Neural crest cell (in vitro differentiated cells): Measurements from ENCODE around the gene LIPI. TPM values are rescaled to one million over a fixed set of nuclear protein-coding genes. Genes with fewer than 3 reads are reported as not detected.
A peak's percentile ranks its signal among the peaks of the same experiment; 100 is the strongest.
"Not testable (repeated sequence)": the region's sequence is repeated elsewhere in the genome, so short reads cannot be mapped to it uniquely, and the experiment has no call there.

Experiments
- DNase-seq: peaks from one replicate; pipeline ENCODE4 v3.0.0; 2021; ENCODE audit warnings: low read depth, mixed read lengths, low spot score
- H3K27ac Mint-ChIP-seq: one replicate; pipeline ENCODE4 v1.8.0; 2021; ENCODE audit warnings: mild to moderate bottlenecking, mixed read lengths; ENCODE audit not compliant: unreplicated experiment
- H3K27me3 Mint-ChIP-seq: 2 replicates; pipeline ENCODE4 v1.8.0; 2021; ENCODE audit warnings: low read depth, mild to moderate bottlenecking, mixed read lengths
- H3K36me3 Mint-ChIP-seq: 2 replicates; pipeline ENCODE4 v1.8.0; 2021; ENCODE audit warnings: low read depth, mild to moderate bottlenecking, mixed read lengths
- H3K4me1 Mint-ChIP-seq: 2 replicates; pipeline ENCODE4 v1.8.0; 2021; ENCODE audit warnings: mixed read lengths
- H3K4me3 Mint-ChIP-seq: one replicate; pipeline ENCODE4 v1.8.0; 2021; ENCODE audit warnings: mild to moderate bottlenecking, mixed read lengths
- H3K9me3 Mint-ChIP-seq: 2 replicates; pipeline ENCODE4 v1.8.0; 2021; ENCODE audit warnings: mixed read lengths
- total RNA-seq: library from RNA; stranded (reverse); gene quantifications from 2 replicates; pipeline ENCODE4 v1.2.1, GENCODE V29; 2021
- TF ChIP-seq, protein P1 (sequence below): fragments of 200-600 bp; sonication (generic); conservative IDR thresholded peaks from 2 replicates; pipeline ENCODE4 v1.5.0; 2021; ENCODE audit warnings: antibody characterized with exemption, mild to moderate bottlenecking

Gene LIPI
- total RNA-seq, 1 donor from 2014 or later: not detected

DNA sequence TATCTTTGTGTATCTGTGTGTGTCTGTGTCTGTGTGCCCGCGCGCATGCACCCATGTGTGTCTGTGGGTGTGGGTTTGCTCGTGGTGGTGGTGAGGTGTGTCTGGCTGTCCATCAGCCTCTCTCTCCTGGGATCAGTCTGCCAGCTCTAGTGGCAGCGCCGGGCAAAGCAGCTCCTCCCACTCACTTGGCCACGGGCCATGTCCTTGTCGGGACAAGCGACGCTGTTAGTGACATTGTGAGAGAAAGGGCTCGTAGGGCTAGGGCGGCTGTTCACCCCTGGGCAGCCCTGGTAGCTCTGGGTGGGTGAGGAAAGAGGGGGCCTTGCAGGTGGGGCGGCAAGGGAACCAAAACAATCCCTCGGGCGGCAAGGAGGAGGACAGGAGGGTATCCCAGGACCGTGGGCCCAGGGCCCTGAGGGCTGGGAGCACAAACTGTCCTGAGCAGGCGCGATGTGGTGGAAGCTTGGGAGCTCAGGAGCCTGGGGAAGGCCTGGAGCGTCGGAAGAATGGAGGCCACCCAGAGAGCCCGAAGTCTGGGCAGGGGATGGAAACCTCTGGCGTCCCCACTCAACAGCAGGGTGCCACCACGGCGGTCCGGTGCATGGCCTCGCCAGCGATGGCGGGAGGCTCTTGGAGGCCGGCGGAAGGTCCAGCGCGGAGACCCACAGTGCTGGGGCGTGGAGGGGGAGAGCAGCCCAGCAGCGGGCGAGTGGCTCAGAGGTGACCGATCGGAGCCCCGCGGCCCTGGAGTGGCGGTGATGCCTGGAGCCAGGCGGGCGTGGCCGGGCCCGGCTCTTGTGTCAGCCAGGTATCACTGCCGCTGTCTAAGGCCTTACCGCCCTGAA lies 140.5 kb downstream of the LIPI start:
- Mint-ChIP-seq H3K9me3 (no peaks in the 10 kb centered on the region), H3K36me3 (peaks cover 9% of the 10 kb centered on the region), H3K27me3 (no peaks in the 10 kb centered on the region), H3K4me1 (no peaks in the 10 kb centered on the region), H3K27ac (no peak overlapping the region), H3K4me3 (no peak overlapping the region)
- no peak for DNase-seq
- TF ChIP-seq, protein P1, sequence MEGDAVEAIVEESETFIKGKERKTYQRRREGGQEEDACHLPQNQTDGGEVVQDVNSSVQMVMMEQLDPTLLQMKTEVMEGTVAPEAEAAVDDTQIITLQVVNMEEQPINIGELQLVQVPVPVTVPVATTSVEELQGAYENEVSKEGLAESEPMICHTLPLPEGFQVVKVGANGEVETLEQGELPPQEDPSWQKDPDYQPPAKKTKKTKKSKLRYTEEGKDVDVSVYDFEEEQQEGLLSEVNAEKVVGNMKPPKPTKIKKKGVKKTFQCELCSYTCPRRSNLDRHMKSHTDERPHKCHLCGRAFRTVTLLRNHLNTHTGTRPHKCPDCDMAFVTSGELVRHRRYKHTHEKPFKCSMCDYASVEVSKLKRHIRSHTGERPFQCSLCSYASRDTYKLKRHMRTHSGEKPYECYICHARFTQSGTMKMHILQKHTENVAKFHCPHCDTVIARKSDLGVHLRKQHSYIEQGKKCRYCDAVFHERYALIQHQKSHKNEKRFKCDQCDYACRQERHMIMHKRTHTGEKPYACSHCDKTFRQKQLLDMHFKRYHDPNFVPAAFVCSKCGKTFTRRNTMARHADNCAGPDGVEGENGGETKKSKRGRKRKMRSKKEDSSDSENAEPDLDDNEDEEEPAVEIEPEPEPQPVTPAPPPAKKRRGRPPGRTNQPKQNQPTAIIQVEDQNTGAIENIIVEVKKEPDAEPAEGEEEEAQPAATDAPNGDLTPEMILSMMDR: no peak

DNA sequence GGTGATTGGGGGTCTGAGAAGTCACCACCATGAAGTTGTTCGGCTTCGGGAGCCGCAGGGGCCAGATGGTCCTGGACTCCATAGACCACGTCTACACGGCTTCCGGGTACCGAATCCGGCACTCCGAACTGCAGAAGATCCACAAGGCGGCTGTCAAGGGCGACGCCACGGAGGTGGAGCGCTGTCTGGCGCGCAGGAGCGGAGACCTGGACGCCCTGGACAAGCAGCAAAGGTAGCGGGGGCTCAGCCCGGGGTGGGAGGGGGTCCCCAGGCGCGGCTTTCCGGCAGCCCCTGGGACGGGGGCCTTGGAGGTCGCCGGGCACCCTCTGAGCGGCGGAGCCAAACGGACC lies 146.5 kb downstream of the LIPI start:
- Mint-ChIP-seq H3K27me3 (no peaks in the 10 kb centered on the region), H3K36me3 (no peaks in the 10 kb centered on the region), H3K9me3 (no peaks in the 10 kb centered on the region), H3K4me1 (no peaks in the 10 kb centered on the region), H3K27ac (no peak overlapping the region), H3K4me3 (no peak overlapping the region)
- TF ChIP-seq, protein P1: no peak
- no peak for DNase-seq

DNA sequence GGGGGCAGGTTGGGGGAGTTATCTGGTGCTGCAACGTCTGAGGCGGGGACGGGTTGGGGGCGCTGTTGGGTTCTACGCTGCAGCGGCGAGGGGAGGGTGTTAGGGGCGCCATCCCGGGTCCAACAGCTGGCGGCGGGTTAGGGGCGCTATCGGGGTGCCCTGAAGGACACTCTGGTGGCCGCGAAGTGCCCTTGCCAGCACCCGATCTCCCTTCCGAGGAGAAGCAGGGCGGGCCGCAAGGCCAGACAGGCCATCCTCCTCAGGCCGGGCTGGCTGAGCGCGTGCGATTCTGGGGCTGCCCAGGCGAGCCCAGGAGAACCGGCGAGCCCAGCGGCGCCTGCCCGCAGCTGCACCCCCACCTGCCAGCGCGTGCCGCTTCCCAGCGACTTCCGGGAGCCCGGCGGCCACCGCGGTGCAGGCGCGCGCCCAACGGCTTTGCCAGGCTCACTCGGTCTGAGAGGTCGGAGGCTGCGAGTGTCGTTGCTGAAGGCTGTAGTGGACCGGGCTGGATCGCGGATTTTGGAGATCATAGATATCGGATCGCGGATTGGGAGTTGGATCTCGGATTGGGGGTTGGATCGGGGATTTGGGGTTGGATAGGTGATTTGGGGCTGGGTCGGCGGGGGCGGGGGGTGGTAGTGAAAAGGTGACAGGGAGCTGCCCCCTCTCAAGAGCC lies 147.0 kb downstream of the LIPI start:
- not testable (repeated sequence) for H3K27me3 Mint-ChIP-seq, H3K4me3 Mint-ChIP-seq, H3K4me1 Mint-ChIP-seq, H3K9me3 Mint-ChIP-seq, DNase-seq, H3K27ac Mint-ChIP-seq, H3K36me3 Mint-ChIP-seq

DNA sequence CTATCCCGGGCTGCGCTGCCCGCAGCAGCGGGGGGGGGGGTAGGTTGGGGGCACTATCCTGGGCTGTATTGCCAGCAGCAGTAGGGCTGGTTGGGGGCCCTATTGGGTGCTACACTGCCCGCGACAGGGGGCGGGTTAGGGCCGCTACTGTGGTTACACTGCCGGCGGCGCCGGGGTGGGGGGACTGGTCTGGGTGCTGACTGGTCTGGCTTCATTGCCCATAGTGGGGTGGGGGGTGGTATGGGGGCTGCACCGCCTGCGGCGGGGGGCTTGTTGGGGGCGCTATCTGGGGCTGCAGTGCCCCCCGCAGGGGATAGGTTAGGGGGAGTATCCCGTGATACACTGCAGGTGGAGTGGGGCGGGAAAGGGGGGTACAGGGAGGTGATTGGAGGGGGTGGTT lies 148.1 kb downstream of the LIPI start:
- not testable (repeated sequence) for DNase-seq, H3K27me3 Mint-ChIP-seq, H3K4me1 Mint-ChIP-seq, H3K27ac Mint-ChIP-seq, H3K9me3 Mint-ChIP-seq, H3K4me3 Mint-ChIP-seq, H3K36me3 Mint-ChIP-seq

DNA sequence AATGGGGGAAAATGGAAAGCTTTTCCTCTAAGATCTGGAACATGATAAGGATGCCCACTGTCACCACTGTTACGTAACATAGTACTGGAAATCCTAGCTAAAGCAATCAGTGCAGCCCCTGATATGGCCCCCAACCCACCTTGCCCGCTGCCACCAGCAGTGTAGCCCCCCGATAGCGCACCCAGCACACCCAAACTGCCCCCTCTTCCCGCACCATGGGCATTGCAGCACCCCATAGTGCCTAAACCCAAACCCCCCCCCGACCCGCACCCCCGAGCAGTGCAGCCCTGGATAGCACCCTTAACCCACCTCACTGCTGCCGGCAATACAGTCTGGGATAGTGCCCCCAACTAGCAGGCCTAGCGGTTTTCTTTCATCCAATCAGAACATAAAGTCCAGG lies 148.9 kb downstream of the LIPI start:
- H3K4me3 Mint-ChIP-seq, H3K9me3 Mint-ChIP-seq, H3K36me3 Mint-ChIP-seq, H3K27me3 Mint-ChIP-seq, H3K27ac Mint-ChIP-seq, H3K4me1 Mint-ChIP-seq, DNase-seq: not testable (repeated sequence)

DNA sequence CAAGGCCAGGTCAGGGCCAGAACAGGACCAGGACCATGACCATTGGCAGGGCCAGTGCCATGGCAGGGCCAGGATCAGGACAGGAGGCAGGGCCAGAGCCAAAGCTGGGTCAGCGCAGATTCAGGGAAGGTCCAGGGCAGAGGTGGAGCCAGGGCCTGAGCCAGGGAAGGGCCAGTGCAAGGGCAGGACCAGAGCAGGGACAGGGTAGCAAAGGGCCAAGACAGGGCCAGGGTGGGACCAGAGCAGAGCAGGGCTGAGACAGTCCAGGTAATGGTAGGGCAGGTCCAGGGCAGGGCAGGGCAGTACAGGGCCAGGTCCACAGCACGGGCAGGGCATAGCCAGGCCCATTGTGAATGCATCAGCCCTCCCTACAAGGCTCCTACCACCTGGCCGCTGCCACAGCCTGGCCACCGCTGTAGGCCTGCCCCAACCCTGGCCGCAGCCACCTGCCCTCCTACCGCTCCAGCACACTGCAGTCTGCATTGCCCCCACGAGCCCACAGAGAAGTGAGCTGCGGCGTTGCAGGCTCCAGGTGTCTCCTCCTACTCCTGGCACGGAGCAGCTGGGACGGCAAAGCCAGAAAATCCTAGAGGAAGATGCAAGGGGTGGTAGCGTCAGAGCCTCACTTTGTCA lies 151.6 kb downstream of the LIPI start:
- H3K4me3 Mint-ChIP-seq, H3K36me3 Mint-ChIP-seq, H3K4me1 Mint-ChIP-seq, H3K27me3 Mint-ChIP-seq, DNase-seq, H3K9me3 Mint-ChIP-seq: not testable (repeated sequence)
- peak overlapping the region; percentile 35 for H3K27ac Mint-ChIP-seq

Other genes with a start within 250 kb of the LIPI start
- 0.36 and 0.65 TPM in 2 replicates for gene RBM11, start 5.2 kb upstream of the LIPI start, total RNA-seq
- gene HSPA13, start 172.2 kb upstream of the LIPI start, total RNA-seq: 36.5 and 40.9 TPM in 2 replicates